ENCODE measurements around the gene NTPCR. TPM values are rescaled to one million over a fixed set of nuclear protein-coding genes. Genes with fewer than 3 reads are reported as not detected.

Gene NTPCR
- total RNA-seq, 2 donors from 2014 or later = 59.0 to 85.4 TPM

Other genes starting within 250 kb of the NTPCR start
- 1 to 10 TPM in 1 of 2 donors, under 1 TPM in 1; 0.64 to 1.9 TPM for gene MAP10, start 145.2 kb upstream of the NTPCR start, total RNA-seq